ENCODE results near the gene UBXN2A. TPM values are rescaled to one million over a fixed set of nuclear protein-coding genes. Genes with fewer than 3 reads are reported as not detected.

UBXN2A gene, protein sequence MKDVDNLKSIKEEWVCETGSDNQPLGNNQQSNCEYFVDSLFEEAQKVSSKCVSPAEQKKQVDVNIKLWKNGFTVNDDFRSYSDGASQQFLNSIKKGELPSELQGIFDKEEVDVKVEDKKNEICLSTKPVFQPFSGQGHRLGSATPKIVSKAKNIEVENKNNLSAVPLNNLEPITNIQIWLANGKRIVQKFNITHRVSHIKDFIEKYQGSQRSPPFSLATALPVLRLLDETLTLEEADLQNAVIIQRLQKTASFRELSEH
- total RNA-seq: 10 to 100 TPM; 15.0 to 21.2 (median 16.3) TPM
- 10 to 100 TPM in 1 of 3 donors, 1 to 10 TPM in 2; 8.1 to 11.4 (median 9.5) TPM for polyA plus RNA-seq

- Histone ChIP-seq H3K4me3 (peak within 1 kb of the TSS; percentile 63 to 98 (median 84)), H3K27me3 (no peaks in the 10 kb centered on the region), H3K36me3 (no peaks in the 10 kb centered on the region), H3K9me3 (no peaks in the 10 kb centered on the region), H3K4me1 (peaks cover 0 to 20% (median 14%) of the 10 kb centered on the region in 4 donors), H3K27ac (peak within 1 kb of the TSS; percentile 87 to 98 (median 94))
- peak; percentile 82 for DNase-seq
- WGBS, 2 donors: 0 to 1% methylated on average over 77 of the region's 77 CpGs
- TF ChIP-seq EP300 (IDR thresholded peaks at IDR 0.05) (no peak), POLR2AphosphoS5 (IDR thresholded peaks at IDR 0.05) (peak; percentile 58 to 85 (median 71)), POLR2A (IDR thresholded peaks at IDR 0.05) (peak; percentile 22 to 30)
- TF ChIP-seq, protein P1, sequence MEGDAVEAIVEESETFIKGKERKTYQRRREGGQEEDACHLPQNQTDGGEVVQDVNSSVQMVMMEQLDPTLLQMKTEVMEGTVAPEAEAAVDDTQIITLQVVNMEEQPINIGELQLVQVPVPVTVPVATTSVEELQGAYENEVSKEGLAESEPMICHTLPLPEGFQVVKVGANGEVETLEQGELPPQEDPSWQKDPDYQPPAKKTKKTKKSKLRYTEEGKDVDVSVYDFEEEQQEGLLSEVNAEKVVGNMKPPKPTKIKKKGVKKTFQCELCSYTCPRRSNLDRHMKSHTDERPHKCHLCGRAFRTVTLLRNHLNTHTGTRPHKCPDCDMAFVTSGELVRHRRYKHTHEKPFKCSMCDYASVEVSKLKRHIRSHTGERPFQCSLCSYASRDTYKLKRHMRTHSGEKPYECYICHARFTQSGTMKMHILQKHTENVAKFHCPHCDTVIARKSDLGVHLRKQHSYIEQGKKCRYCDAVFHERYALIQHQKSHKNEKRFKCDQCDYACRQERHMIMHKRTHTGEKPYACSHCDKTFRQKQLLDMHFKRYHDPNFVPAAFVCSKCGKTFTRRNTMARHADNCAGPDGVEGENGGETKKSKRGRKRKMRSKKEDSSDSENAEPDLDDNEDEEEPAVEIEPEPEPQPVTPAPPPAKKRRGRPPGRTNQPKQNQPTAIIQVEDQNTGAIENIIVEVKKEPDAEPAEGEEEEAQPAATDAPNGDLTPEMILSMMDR (IDR thresholded peaks at IDR 0.05): no peak
- intact Hi-C loops (cut with DNase I): loop anchor here (1.0 to 5.0 kb wide), 3 partner anchors 13 to 137 kb away; partner anchors contain the start of genes ATAD2B, FKBP1B, SF3B6 and WDCP
Measured at GRCh38 chr2:23939987-23940717, at the start of gene UBXN2A. UBXN2A (plus strand) TSS chr2:23940463; CDS start chr2:23958315, 17,852 bp downstream.

DNA sequence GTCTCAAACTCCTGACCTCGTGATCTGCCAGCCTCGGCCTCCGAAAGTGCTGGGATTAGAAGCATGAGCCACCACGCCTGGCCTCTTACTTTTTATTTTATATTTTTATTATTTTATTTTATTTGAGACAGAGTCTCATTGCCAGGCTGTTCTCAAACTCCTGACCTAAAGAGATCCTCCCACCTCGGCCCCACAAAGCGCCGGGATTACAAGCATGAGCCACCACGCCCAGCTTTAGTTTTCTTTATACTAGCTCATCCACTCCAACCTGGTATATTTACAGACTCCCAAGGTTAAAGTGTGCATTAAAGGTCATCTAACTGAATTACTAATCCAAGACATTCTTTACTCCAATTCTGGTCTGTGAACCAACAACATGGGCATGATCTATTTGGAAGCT is 40.1 kb upstream of the UBXN2A start:
- Histone ChIP-seq H3K27ac (peak overlapping the region in 2 of 4 donors; percentile 37 to 44), H3K4me1 (peaks cover 0 to 48% (median 29%) of the 10 kb centered on the region in 4 donors), H3K9me3 (no peaks in the 10 kb centered on the region), H3K27me3 (no peaks in the 10 kb centered on the region), H3K36me3 (no peaks in the 10 kb centered on the region), H3K4me3 (no peak overlapping the region)
- no peak for TF ChIP-seq EP300 (IDR thresholded peaks at IDR 0.05)
- 29 to 80% methylated on average over 8 of the region's 8 CpGs for WGBS, 2 donors
- DNase-seq: no peak
- intact Hi-C loops (cut with DNase I): no loop called here

- Histone ChIP-seq H3K4me3 (no peak overlapping the region), H3K4me1 (peaks cover 0 to 54% (median 29%) of the 10 kb centered on the region in 4 donors), H3K27me3 (no peaks in the 10 kb centered on the region), H3K9me3 (no peaks in the 10 kb centered on the region), H3K36me3 (no peaks in the 10 kb centered on the region), H3K27ac (peak overlapping the region in 3 of 4 donors; percentile 26 to 44 (median 37))
- no peak for TF ChIP-seq POLR2A (IDR thresholded peaks at IDR 0.05)
- TF ChIP-seq, protein P1 (IDR thresholded peaks at IDR 0.05): no peak
- no peak for TF ChIP-seq POLR2AphosphoS5 (IDR thresholded peaks at IDR 0.05)
- TF ChIP-seq EP300 (IDR thresholded peaks at IDR 0.05): no peak
- no peak for DNase-seq
- 47 to 70% methylated on average over 9 of the region's 9 CpGs for WGBS, 2 donors
- intact Hi-C loops (cut with DNase I): no loop called here
Measured at GRCh38 chr2:23900541-23901322, 39.5 kb upstream of the UBXN2A start.

DNA sequence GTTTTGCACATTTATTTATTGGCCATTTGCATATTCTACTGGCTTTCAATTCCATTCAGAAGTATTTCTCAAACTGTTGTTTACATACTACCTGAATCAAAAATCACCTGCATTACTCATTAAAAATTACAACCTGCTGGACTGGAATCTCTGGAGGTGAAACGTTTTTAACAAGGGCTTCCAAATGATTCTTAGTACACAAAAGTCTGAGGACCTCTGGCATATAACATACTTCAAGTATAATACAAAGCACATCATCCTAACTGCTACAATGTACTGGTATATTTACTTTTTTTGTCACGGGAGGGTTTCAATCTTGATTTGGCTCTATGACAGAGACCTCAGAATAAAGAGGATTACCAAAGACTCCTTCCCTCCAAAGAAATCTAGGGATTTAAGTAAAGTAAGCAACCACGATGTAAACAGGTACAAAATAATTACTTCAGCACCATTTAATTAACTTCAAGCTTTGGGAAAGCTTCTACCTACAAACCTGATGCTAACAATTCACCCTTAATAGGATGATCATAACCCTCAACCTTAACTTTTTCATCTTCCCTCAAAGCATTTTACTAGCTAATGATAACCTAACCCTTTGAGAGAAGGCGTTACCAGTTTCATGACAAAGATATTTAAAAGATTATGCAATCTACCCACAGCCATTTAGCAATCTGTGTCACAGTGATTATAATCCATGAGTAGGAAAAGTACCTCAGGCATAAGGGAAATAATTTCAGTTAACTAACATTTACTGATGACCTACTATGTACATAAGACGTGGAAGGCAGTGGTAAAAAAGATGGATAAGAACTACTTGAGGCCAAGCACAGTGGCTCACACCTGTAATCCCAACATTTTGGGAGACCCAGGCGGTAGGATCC is 38.1 kb upstream of the UBXN2A start:
- Histone ChIP-seq H3K4me1 (peaks cover 0 to 55% (median 29%) of the 10 kb centered on the region in 4 donors), H3K4me3 (no peak overlapping the region), H3K36me3 (no peaks in the 10 kb centered on the region), H3K9me3 (no peaks in the 10 kb centered on the region), H3K27ac (peak overlapping the region in 1 of 4 donors; percentile 58), H3K27me3 (no peaks in the 10 kb centered on the region)
- TF ChIP-seq EP300 (IDR thresholded peaks at IDR 0.05): no peak
- TF ChIP-seq, protein P1 (IDR thresholded peaks at IDR 0.05): no peak
- no peak for TF ChIP-seq POLR2AphosphoS5 (IDR thresholded peaks at IDR 0.05)
- TF ChIP-seq POLR2A (IDR thresholded peaks at IDR 0.05): no peak
- intact Hi-C loops (cut with DNase I): no loop called here
- no peak for DNase-seq
- 56 to 73% methylated on average over 6 of the region's 6 CpGs for WGBS, 2 donors

Measured in sigmoid colon (tissue), 7 donors.